ENCODE data around the gene TUSC2. TPM values are rescaled to one million over a fixed set of nuclear protein-coding genes. Genes with fewer than 3 reads are reported as not detected.
A peak's percentile ranks its signal among the peaks of the same experiment; 100 is the strongest.

The TUSC2 gene
- total RNA-seq (10 to 100 TPM; 32.7 to 44.5 TPM), polyA plus RNA-seq (ENCODE audit: insufficient read depth, low read depth, low replicate concordance) (43.4 TPM)
- long read RNA-seq, donor 1, transcript TUSC2-201 (3 exons, 1,691 nt) = major isoform, 30 of 31 reads
- long read RNA-seq, donor 1, partial matches to known transcripts = 0 of 31 reads
- long read RNA-seq, donor 1, other reads (novel, unspliced or antisense) = 0 of 31 reads
- long read RNA-seq, donor 2, transcript TUSC2-201 (3 exons, 1,691 nt) = major isoform, 16 of 16 reads
- long read RNA-seq, donor 2, partial matches to known transcripts = 0 of 16 reads
- long read RNA-seq, donor 2, other reads (novel, unspliced or antisense) = 0 of 16 reads

GRCh38 chr3:50327943-50328691, at the start of gene TUSC2:
Gene TUSC2 (minus strand): TSS chr3:50328223. CDS start chr3:50328099, 124 bp downstream.
- H3K36me3 ChIP-seq (ENCODE audit: low read depth, missing control alignments) = no peaks in the 10 kb centered on the region
- peak within 1 kb of the TSS; percentile 45 to 71 for H3K27ac ChIP-seq
- DNase-seq = peak; percentile 99
- 2 to 3% methylated on average over 9 to 51 of the region's 55 CpGs for WGBS, 2 donors
- H3K27me3 ChIP-seq = no peaks in the 10 kb centered on the region
- TF ChIP-seq POLR2A (IDR thresholded peaks at IDR 0.05) (no peak), CTCF (IDR thresholded peaks at IDR 0.05) (peak in 1 of 3 experiments; percentile 14)
- peaks cover 30% of the 10 kb centered on the region for H3K4me1 ChIP-seq
- H3K9me3 ChIP-seq = no peaks in the 10 kb centered on the region
- intact Hi-C loops (cut with DNase I; ENCODE audit: low total_unique reads) = loop anchor here (10.0 kb wide), 1 partner anchor 73 kb away; no protein-coding TSS in a partner anchor
- peak within 1 kb of the TSS; percentile 85 to 88 for H3K4me3 ChIP-seq

- DNase-seq = no peak
- Histone ChIP-seq H3K4me3 (no peak overlapping the region), H3K27ac (no peak overlapping the region), H3K36me3 (ENCODE audit: low read depth, missing control alignments) (no peaks in the 10 kb centered on the region), H3K27me3 (no peaks in the 10 kb centered on the region), H3K4me1 (no peaks in the 10 kb centered on the region), H3K9me3 (no peaks in the 10 kb centered on the region)
- intact Hi-C loops (cut with DNase I; ENCODE audit: low total_unique reads) = no loop called here
- TF ChIP-seq POLR2A (IDR thresholded peaks at IDR 0.05) (no peak), CTCF (IDR thresholded peaks at IDR 0.05) (no peak)
- WGBS, 2 donors = 79 to 85% methylated on average over 3 to 7 of the region's 7 CpGs
These were observed 47.4 kb upstream of the TUSC2 start for GRCh38 chr3:50375258-50375931.

- no peaks in the 10 kb centered on the region for H3K4me1 ChIP-seq
- TF ChIP-seq POLR2A (IDR thresholded peaks at IDR 0.05) = no peak
- no peak for TF ChIP-seq CTCF (IDR thresholded peaks at IDR 0.05)
- intact Hi-C loops (cut with DNase I; ENCODE audit: low total_unique reads) = no loop called here
- DNase-seq = no peak
- no peaks in the 10 kb centered on the region for H3K9me3 ChIP-seq
- WGBS, 2 donors = 80 to 81% methylated on average over 12 to 22 of the region's 22 CpGs
- no peaks in the 10 kb centered on the region for H3K36me3 ChIP-seq (ENCODE audit: low read depth, missing control alignments)
- H3K4me3 ChIP-seq = no peak overlapping the region
- no peak overlapping the region for H3K27ac ChIP-seq
- no peaks in the 10 kb centered on the region for H3K27me3 ChIP-seq
These were observed 46.6 kb upstream of the TUSC2 start for GRCh38 chr3:50374363-50375257.

All from testis (tissue), 5 donors.